ENCODE measurements around the gene RBM20. TPM values are rescaled to one million over a fixed set of nuclear protein-coding genes. Genes with fewer than 3 reads are reported as not detected.

The RBM20 gene
- total RNA-seq, 1 donor from 2014 or later, result 0.27 TPM

GRCh38 chr10:110802551-110803238, 158.6 kb downstream of the RBM20 start:
- intact Hi-C loops (cut with micrococcal nuclease), result loop anchor here (1.0 to 2.0 kb wide), 6 partner anchors 28 to 91 kb away; no protein-coding TSS in a partner anchor

- intact Hi-C loops (cut with micrococcal nuclease), result loop anchor here (1.0 to 2.0 kb wide), 5 partner anchors 30 to 90 kb away; no protein-coding TSS in a partner anchor
Observed at GRCh38 chr10:110803239-110803749, 159.2 kb downstream of the RBM20 start.

GRCh38 chr10:110803830-110804338, 159.7 kb downstream of the RBM20 start:
- intact Hi-C loops (cut with micrococcal nuclease), result loop anchor here (1.0 to 2.0 kb wide), 6 partner anchors 29 to 89 kb away; no protein-coding TSS in a partner anchor

GRCh38 chr10:110804376-110804775, 160.2 kb downstream of the RBM20 start:
- intact Hi-C loops (cut with micrococcal nuclease), result loop anchor here (1.0 kb wide), 1 partner anchor 58 kb away; no protein-coding TSS in a partner anchor

GRCh38 chr10:110805292-110805691, 161.2 kb downstream of the RBM20 start:
- intact Hi-C loops (cut with micrococcal nuclease), result no loop called here

- intact Hi-C loops (cut with micrococcal nuclease), result no loop called here
Observed at GRCh38 chr10:110806335-110806734, 162.2 kb downstream of the RBM20 start.

GRCh38 chr10:110808123-110808522, 164.0 kb downstream of the RBM20 start:
- intact Hi-C loops (cut with micrococcal nuclease), result no loop called here

- intact Hi-C loops (cut with micrococcal nuclease), result no loop called here
Observed at GRCh38 chr10:110808615-110809014, 164.5 kb downstream of the RBM20 start.

- intact Hi-C loops (cut with micrococcal nuclease), result no loop called here
Observed at GRCh38 chr10:110810625-110811024, 166.5 kb downstream of the RBM20 start.

GRCh38 chr10:110811791-110812581, 167.8 kb downstream of the RBM20 start:
- intact Hi-C loops (cut with micrococcal nuclease), result no loop called here

- intact Hi-C loops (cut with micrococcal nuclease), result no loop called here
Observed at GRCh38 chr10:110812583-110812982, 168.4 kb downstream of the RBM20 start.

- intact Hi-C loops (cut with micrococcal nuclease), result no loop called here
Observed at GRCh38 chr10:110813743-110814472, 169.8 kb downstream of the RBM20 start.

GRCh38 chr10:110815354-110816004, 171.3 kb downstream of the RBM20 start:
- intact Hi-C loops (cut with micrococcal nuclease), result no loop called here

GRCh38 chr10:110817614-110818013, 173.5 kb downstream of the RBM20 start:
- intact Hi-C loops (cut with micrococcal nuclease), result no loop called here

- intact Hi-C loops (cut with micrococcal nuclease), result no loop called here
Observed at GRCh38 chr10:110818311-110819256, 174.4 kb downstream of the RBM20 start.

GRCh38 chr10:110820321-110820814, 176.2 kb downstream of the RBM20 start:
- intact Hi-C loops (cut with micrococcal nuclease), result no loop called here

- intact Hi-C loops (cut with micrococcal nuclease), result no loop called here
Observed at GRCh38 chr10:110821508-110821907, 177.4 kb downstream of the RBM20 start.

- intact Hi-C loops (cut with micrococcal nuclease), result no loop called here
Observed at GRCh38 chr10:110822035-110822711, 178.0 kb downstream of the RBM20 start.
